K562 (cell line): Measurements from ENCODE around the gene UTP11. TPM values are rescaled to one million over a fixed set of nuclear protein-coding genes. Genes with fewer than 3 reads are reported as not detected.
A peak's percentile ranks its signal among the peaks of the same experiment; 100 is the strongest.

Source experiments
- CBX8 ChIP-seq: fragments of 200-600 bp; sonication (generic); IDR thresholded peaks from 2 replicates; pipeline ENCODE4 v1.6.1; 2012; ENCODE audit warnings: borderline replicate concordance, mixed run types, low read depth, mild to moderate bottlenecking, moderate library complexity, mixed read lengths, low read length, control low read depth, inconsistent platforms; ENCODE audit not compliant: poor library complexity, severe bottlenecking; ENCODE audit errors: extremely low read depth
- CEBPG ChIP-seq, 3 experiments: fragments of 200-800 bp in 1 of 3; sonication (Bioruptor generic) in 1 of 3; sonication (generic) in 1 of 3; formaldehyde crosslinking in 1 of 3; IDR thresholded peaks in 2 of 3; conservative IDR thresholded peaks in 1 of 3; 2 replicates each; pipeline versions ENCODE4 v1.6.1 to v1.8.0; 2016 to 2022; ENCODE audit warnings: missing compliant biosample characterization in 2 of 3, missing genetic modification characterization in 2 of 3, mild to moderate bottlenecking in 1 of 3, missing genetic modification reagents in 1 of 3
- DEAF1 ChIP-seq: fragments of 450-650 bp; formaldehyde crosslinking; IDR thresholded peaks from 2 replicates; pipeline ENCODE4 v1.4.0; 2020; ENCODE audit warnings: mild to moderate bottlenecking, moderate library complexity
- FIP1L1 ChIP-seq: fragments of 200-400 bp; formaldehyde crosslinking; IDR thresholded peaks from 2 replicates; pipeline ENCODE4 v1.6.1; 2018; ENCODE audit warnings: mild to moderate bottlenecking, low read depth, low read length; ENCODE audit not compliant: poor library complexity, severe bottlenecking
- MITF ChIP-seq: IDR thresholded peaks from 2 replicates; pipeline ENCODE4 v1.6.1; 2014; ENCODE audit warnings: antibody characterized with exemption
- SRF ChIP-seq, 2 experiments: fragments of 250-450, 450-650 bp in 1 of 2; sonication (Bioruptor Pico) in 1 of 2; sonication (generic) in 1 of 2; formaldehyde crosslinking; IDR thresholded peaks; 2 replicates each; pipeline versions ENCODE4 v1.5.0 to v1.5.1; 2020 to 2022; ENCODE audit warnings: mild to moderate bottlenecking in 1 of 2, missing genetic modification reagents in 1 of 2
- SRSF3 ChIP-seq: fragments of 200-400 bp; formaldehyde crosslinking; IDR thresholded peaks from 2 replicates; pipeline ENCODE4 v1.6.1; 2016; ENCODE audit warnings: mild to moderate bottlenecking, low read length, moderate library complexity; ENCODE audit not compliant: insufficient read depth
- SRSF9 ChIP-seq: fragments of 200-400 bp; formaldehyde crosslinking; IDR thresholded peaks from 2 replicates; pipeline ENCODE4 v1.6.1; 2017; ENCODE audit warnings: low read depth, low read length, borderline replicate concordance
- ZNF354B ChIP-seq: fragments of 250-450 bp; sonication (Bioruptor Pico); IDR thresholded peaks from 2 replicates; pipeline ENCODE4 v1.4.0; 2020
- ZNF764 ChIP-seq: fragments of 250-450 bp; sonication (Bioruptor Pico); IDR thresholded peaks from 2 replicates; pipeline ENCODE4 v1.4.0; 2020; ENCODE audit warnings: low read depth, mild to moderate bottlenecking, moderate library complexity
- polyA plus RNA-seq, 8 experiments: library from polyadenylated mRNA; depleted of rRNA in 4 of 8; stranded (reverse) in 5 of 8; unstranded in 3 of 8; fragments of >200 nt; fragmentation: Nextera tagmentation in 2 of 8; fragmentation: Illumina TruSeq in 1 of 8; extraction: Ambion mirVana in 2 of 8; extraction: Trizol in 1 of 8; gene quantifications; 2 replicates each; pipeline versions ENCODE4 v1.2.1 to v1.2.3, GENCODE V29; 2011 to 2014; ENCODE audit warnings: inconsistent platforms in 1 of 8, missing spikeins in 1 of 8
- total RNA-seq, 7 experiments: library from RNA; depleted of rRNA in 6 of 7; stranded (reverse); fragments of >200 nt in 6 of 7; fragmentation: Illumina TruSeq in 2 of 7; extraction: Trizol in 2 of 7; gene quantifications; 2 replicates each; pipeline versions ENCODE4 v1.2.1 to v1.2.3, GENCODE V29; 2011 to 2021; ENCODE audit warnings: low replicate concordance in 1 of 7
- TF ChIP-seq, protein P1 (sequence below), 2 experiments: fragments of 450-650 bp; conservative IDR thresholded peaks; 2 replicates each; pipeline ENCODE4 v1.6.1; 2017; ENCODE audit warnings: mild to moderate bottlenecking in 2 of 2, moderate library complexity in 2 of 2
- TF ChIP-seq, protein P2 (sequence below): fragments of 450-650 bp; IDR thresholded peaks from 2 replicates; pipeline ENCODE4 v1.6.1; 2016; ENCODE audit warnings: borderline replicate concordance
- TF ChIP-seq, protein P3 (sequence below): sonication (generic); formaldehyde crosslinking; IDR thresholded peaks from 2 replicates; pipeline ENCODE4 v1.8.0; 2022; ENCODE audit warnings: mild to moderate bottlenecking, missing genetic modification reagents, borderline replicate concordance
- TF ChIP-seq, protein P4 (sequence below): sonication (generic); formaldehyde crosslinking; IDR thresholded peaks from 2 replicates; pipeline ENCODE4 v1.8.0; 2022; ENCODE audit warnings: mild to moderate bottlenecking, low read depth, missing genetic modification reagents

The UTP11 gene
- total and polyA plus RNA-seq, 9 of the 15 experiments (the other 6 are each of a cell fraction or from before 2014, with no cell fraction given), result 91.1 to 378 (median 221) TPM

- TF ChIP-seq, protein P1, sequence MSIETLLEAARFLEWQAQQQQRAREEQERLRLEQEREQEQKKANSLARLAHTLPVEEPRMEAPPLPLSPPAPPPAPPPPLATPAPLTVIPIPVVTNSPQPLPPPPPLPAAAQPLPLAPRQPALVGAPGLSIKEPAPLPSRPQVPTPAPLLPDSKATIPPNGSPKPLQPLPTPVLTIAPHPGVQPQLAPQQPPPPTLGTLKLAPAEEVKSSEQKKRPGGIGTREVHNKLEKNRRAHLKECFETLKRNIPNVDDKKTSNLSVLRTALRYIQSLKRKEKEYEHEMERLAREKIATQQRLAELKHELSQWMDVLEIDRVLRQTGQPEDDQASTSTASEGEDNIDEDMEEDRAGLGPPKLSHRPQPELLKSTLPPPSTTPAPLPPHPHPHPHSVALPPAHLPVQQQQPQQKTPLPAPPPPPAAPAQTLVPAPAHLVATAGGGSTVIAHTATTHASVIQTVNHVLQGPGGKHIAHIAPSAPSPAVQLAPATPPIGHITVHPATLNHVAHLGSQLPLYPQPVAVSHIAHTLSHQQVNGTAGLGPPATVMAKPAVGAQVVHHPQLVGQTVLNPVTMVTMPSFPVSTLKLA (conservative IDR thresholded peaks at IDR 0.05), result peak in 1 of 2 experiments; percentile 66; a peak in 2 of 4 replicates
- TF ChIP-seq, protein P2, sequence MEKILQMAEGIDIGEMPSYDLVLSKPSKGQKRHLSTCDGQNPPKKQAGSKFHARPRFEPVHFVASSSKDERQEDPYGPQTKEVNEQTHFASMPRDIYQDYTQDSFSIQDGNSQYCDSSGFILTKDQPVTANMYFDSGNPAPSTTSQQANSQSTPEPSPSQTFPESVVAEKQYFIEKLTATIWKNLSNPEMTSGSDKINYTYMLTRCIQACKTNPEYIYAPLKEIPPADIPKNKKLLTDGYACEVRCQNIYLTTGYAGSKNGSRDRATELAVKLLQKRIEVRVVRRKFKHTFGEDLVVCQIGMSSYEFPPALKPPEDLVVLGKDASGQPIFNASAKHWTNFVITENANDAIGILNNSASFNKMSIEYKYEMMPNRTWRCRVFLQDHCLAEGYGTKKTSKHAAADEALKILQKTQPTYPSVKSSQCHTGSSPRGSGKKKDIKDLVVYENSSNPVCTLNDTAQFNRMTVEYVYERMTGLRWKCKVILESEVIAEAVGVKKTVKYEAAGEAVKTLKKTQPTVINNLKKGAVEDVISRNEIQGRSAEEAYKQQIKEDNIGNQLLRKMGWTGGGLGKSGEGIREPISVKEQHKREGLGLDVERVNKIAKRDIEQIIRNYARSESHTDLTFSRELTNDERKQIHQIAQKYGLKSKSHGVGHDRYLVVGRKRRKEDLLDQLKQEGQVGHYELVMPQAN, result 0 out of 2 replicates have a peak, but pooled peaks have one; percentile 16
- TF ChIP-seq MITF, result no peak
- TF ChIP-seq CEBPG (CRISPR knock-in tag; IDR thresholded peaks at IDR 0.05), result no peak
- peak in 1 of 2 experiments; percentile 37; a peak in 2 of 4 replicates for TF ChIP-seq CEBPG (tag; conservative IDR thresholded peaks at IDR 0.05 in 1 of 2, IDR thresholded peaks at IDR 0.05 in 1 of 2)
- TF ChIP-seq, protein P3, sequence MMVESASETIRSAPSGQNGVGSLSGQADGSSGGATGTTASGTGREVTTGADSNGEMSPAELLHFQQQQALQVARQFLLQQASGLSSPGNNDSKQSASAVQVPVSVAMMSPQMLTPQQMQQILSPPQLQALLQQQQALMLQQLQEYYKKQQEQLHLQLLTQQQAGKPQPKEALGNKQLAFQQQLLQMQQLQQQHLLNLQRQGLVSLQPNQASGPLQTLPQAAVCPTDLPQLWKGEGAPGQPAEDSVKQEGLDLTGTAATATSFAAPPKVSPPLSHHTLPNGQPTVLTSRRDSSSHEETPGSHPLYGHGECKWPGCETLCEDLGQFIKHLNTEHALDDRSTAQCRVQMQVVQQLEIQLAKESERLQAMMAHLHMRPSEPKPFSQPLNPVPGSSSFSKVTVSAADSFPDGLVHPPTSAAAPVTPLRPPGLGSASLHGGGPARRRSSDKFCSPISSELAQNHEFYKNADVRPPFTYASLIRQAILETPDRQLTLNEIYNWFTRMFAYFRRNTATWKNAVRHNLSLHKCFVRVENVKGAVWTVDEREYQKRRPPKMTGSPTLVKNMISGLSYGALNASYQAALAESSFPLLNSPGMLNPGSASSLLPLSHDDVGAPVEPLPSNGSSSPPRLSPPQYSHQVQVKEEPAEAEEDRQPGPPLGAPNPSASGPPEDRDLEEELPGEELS, result no peak
- no peak for TF ChIP-seq SRSF9
- TF ChIP-seq SRSF3, result no peak
- no peak for TF ChIP-seq ZNF764
- TF ChIP-seq ZNF354B, result no peak; the same call in 1 of the 2 replicates
- TF ChIP-seq DEAF1, result no peak
- TF ChIP-seq SRF (CRISPR knock-in tag; IDR thresholded peaks at IDR 0.05), result no peak
- TF ChIP-seq, protein P4, sequence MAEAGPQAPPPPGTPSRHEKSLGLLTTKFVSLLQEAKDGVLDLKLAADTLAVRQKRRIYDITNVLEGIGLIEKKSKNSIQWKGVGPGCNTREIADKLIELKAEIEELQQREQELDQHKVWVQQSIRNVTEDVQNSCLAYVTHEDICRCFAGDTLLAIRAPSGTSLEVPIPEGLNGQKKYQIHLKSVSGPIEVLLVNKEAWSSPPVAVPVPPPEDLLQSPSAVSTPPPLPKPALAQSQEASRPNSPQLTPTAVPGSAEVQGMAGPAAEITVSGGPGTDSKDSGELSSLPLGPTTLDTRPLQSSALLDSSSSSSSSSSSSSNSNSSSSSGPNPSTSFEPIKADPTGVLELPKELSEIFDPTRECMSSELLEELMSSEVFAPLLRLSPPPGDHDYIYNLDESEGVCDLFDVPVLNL (CRISPR knock-in tag), result no peak
- no peak for TF ChIP-seq CBX8
- TF ChIP-seq FIP1L1, result no peak
These were observed 3.3 kb upstream of the UTP11 start (continued) for GRCh38 chr1:38009088-38009840.
